Mucosa of rectum (tissue), 2 donors: Measurements from ENCODE around the gene IQSEC2.

Experiments
- H3K27ac ChIP-seq, 2 donors: one replicate each; pipeline ENCODE4 v1.7.0; 2013; ENCODE audit warnings: inconsistent platforms in 2 of 2, low read depth in 2 of 2, low read length in 2 of 2
- H3K27me3 ChIP-seq, 2 donors: one replicate each; pipeline ENCODE4 v1.7.0; 2013; ENCODE audit warnings: low read length in 2 of 2; ENCODE audit not compliant: control insufficient read depth in 2 of 2, insufficient read depth in 2 of 2
- H3K36me3 ChIP-seq, 2 donors: one replicate each; pipeline ENCODE4 v1.7.0; 2013; ENCODE audit warnings: low read length in 2 of 2; ENCODE audit not compliant: control insufficient read depth in 2 of 2, insufficient read depth in 2 of 2
- H3K4me1 ChIP-seq, 2 donors: one replicate each; pipeline ENCODE4 v1.7.0; 2013; ENCODE audit warnings: low read length in 2 of 2, mild to moderate bottlenecking in 1 of 2; ENCODE audit not compliant: control insufficient read depth in 2 of 2, insufficient read depth in 2 of 2
- H3K4me3 ChIP-seq, 2 donors: one replicate each; pipeline ENCODE4 v1.7.0; 2013; ENCODE audit warnings: low read length in 2 of 2
- H3K9ac ChIP-seq, 2 donors: one replicate each; pipeline ENCODE4 v1.7.0; 2013; ENCODE audit warnings: low read length in 2 of 2, low read depth in 1 of 2, mild to moderate bottlenecking in 1 of 2
- H3K9me3 ChIP-seq, 2 donors: one replicate each; pipeline ENCODE4 v1.7.0; 2013; ENCODE audit warnings: low read length in 2 of 2; ENCODE audit not compliant: control insufficient read depth in 2 of 2
- donor health status: healthy.
- donor health status: Normal muscosa, but diverticular disease.

Gene IQSEC2

GRCh38 chrX:53284684-53285447, 3.5 kb upstream of the IQSEC2 start:
- Histone ChIP-seq H3K27me3 (peaks cover 2 to 9% of the 10 kb centered on the region in 2 donors), H3K4me1 (peaks cover 26 to 33% of the 10 kb centered on the region in 2 donors), H3K36me3 (no peaks in the 10 kb centered on the region), H3K4me3 (no peak overlapping the region), H3K27ac (no peak overlapping the region), H3K9me3 (no peaks in the 10 kb centered on the region), H3K9ac (no peak overlapping the region)

DNA sequence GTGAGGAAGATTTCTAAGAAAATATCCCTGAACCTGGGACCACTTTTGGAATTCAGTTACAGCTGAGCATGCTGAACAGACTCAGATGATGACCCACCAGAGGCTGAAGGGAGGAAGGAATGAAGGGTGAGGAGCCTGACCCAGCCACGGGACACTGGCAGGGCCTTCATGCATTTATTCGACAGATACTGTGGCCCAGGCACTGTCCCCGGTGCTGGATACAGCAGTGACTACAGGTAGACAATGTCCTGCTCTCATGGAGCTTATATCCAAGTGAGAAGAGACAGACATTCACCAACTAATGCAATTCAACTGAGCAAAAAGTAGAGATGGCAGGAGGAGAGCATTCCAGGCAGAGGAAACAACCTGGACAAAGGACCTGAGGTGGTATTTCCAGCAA, 2.2 kb upstream of the IQSEC2 start:
- no peaks in the 10 kb centered on the region for H3K36me3 ChIP-seq
- H3K9me3 ChIP-seq = no peaks in the 10 kb centered on the region
- H3K27ac ChIP-seq = no peak overlapping the region
- H3K27me3 ChIP-seq = peaks cover 5 to 9% of the 10 kb centered on the region in 2 donors
- peaks cover 30 to 33% of the 10 kb centered on the region in 2 donors for H3K4me1 ChIP-seq
- H3K9ac ChIP-seq = no peak overlapping the region
- no peak overlapping the region for H3K4me3 ChIP-seq

DNA sequence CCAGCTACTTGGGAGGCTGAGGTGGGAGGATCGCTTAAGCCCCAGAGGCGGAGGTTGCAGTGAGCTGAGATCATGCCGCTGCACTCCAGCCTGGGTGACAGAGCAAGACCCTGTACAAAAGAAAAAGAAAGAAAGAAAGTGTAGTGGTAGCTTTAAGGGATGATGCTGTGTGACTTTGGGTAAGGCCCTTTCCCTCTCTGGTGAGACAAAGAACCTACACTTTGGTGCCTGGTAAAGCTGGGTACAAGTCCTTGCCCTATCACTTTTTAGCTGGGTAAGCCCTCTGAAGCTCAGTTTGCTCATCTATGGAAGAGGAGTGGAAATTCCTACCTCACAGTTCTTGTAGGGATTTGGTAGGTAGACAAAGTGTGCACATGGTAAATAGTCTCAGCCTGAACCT, 1.7 kb upstream of the IQSEC2 start:
- Histone ChIP-seq H3K36me3 (no peaks in the 10 kb centered on the region), H3K9me3 (no peaks in the 10 kb centered on the region), H3K4me3 (no peak overlapping the region), H3K9ac (no peak overlapping the region), H3K4me1 (peaks cover 30 to 31% of the 10 kb centered on the region in 2 donors), H3K27me3 (peaks cover 5 to 6% of the 10 kb centered on the region in 2 donors), H3K27ac (no peak overlapping the region)

DNA sequence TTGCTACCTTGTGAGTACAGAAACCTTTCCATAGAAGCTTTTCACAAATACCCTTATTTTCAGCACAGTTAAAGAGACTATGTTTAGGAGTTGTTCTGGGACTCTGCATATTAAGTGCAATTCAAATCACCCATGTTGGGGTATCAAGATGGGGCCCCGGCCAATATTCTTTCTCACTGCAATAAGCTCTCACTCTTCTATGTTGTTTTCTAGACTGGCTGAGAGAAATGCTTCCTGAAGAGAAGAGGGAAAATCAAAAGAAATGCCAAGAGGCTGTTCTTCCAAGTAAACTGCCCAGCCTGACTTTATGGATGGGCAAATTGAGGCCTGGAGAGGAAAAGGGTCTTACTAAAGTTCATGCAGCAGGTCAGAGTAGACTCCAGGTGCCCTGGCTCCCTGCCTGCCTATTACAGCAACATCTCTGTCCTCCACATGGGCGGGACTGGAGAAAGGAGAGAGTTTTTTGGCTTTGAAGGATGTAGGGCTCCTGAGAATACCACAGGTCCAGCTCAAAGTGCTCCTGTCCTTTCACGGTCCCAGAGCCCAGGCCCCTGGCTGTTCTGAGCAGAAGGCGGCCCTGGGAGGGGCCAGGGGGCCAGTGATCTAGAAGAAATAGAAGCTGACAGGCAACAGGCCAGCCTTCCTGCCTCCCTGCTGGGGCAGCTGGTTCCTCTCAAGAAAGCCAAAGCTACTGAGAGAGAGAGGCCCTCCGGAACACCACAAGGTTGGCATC, 745 bp upstream of the IQSEC2 start:
- Histone ChIP-seq H3K27me3 (peaks cover 3 to 5% of the 10 kb centered on the region in 2 donors), H3K36me3 (no peaks in the 10 kb centered on the region), H3K4me1 (peaks cover 21 to 22% of the 10 kb centered on the region in 2 donors), H3K27ac (peak overlapping the region; percentile 14 to 77), H3K9me3 (no peaks in the 10 kb centered on the region), H3K4me3 (no peak overlapping the region), H3K9ac (peak overlapping the region in 1 of 2 donors; percentile 1)

- Histone ChIP-seq H3K9ac (peak overlapping the region; percentile 60 to 63), H3K4me3 (peak overlapping the region; percentile 61 to 75), H3K27me3 (peaks cover 3 to 5% of the 10 kb centered on the region in 2 donors), H3K4me1 (peaks cover 15 to 16% of the 10 kb centered on the region in 2 donors), H3K27ac (peak overlapping the region; percentile 77), H3K9me3 (no peaks in the 10 kb centered on the region), H3K36me3 (no peaks in the 10 kb centered on the region)
Measured at GRCh38 chrX:53280331-53281320, 758 bp downstream of the IQSEC2 start.

DNA sequence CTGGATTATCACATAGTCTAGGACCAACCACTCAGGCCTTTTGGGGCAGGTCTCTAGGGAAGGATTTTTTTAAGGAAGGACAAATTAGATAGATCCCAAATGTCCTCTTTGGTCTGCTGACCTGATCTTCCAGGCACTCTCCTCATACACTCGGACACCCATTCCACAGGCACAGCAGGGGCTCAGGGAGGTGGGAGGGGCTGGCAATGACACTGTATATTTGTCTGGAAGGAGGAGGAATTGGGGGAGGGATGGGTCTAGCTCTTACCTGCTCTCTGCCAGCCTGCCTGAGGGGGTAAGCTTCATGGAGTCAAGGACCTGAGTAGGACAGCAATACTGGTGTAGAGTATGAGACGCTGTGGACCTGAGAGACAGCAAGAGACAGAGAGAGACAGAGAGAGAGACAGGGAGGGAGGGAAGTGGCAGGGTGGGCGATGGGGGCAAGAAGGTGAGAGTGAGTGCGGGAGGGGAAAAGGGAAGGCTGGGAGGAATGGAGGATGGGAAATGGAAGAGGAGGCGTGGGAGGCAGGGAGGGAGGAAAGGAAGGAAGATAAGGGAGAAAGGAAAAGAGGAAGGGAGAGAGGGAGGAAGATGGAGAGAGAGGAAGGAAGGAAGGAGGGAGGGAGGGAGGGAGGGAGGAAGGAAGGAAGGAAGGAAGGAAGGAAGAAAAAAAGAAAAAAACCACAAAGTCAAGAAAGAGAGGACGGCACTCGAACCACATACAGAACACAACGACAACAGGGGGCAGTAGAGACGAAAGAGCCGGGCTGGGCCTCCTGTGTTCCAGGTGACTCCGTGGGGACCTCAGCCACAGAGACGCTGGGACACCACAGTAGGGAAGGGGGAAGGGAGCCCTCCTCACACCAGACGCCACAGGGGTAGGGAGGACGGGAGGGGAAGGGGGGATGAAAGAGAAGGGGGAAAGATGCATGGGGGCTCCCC, 1.8 kb downstream of the IQSEC2 start:
- H3K36me3 ChIP-seq = no peaks in the 10 kb centered on the region
- H3K4me1 ChIP-seq = peaks cover 12 to 14% of the 10 kb centered on the region in 2 donors
- H3K9ac ChIP-seq = peak overlapping the region; percentile 60 to 63
- peaks cover 3 to 5% of the 10 kb centered on the region in 2 donors for H3K27me3 ChIP-seq
- H3K27ac ChIP-seq = peak overlapping the region in 1 of 2 donors; percentile 77
- no peaks in the 10 kb centered on the region for H3K9me3 ChIP-seq
- peak overlapping the region; percentile 61 to 75 for H3K4me3 ChIP-seq

GRCh38 chrX:53272808-53273337, 8.5 kb downstream of the IQSEC2 start:
- H3K27me3 ChIP-seq = peaks cover 0 to 3% of the 10 kb centered on the region in 2 donors
- no peak overlapping the region for H3K9ac ChIP-seq
- no peaks in the 10 kb centered on the region for H3K4me1 ChIP-seq
- no peak overlapping the region for H3K4me3 ChIP-seq
- H3K9me3 ChIP-seq = no peaks in the 10 kb centered on the region
- no peak overlapping the region for H3K27ac ChIP-seq
- no peaks in the 10 kb centered on the region for H3K36me3 ChIP-seq

DNA sequence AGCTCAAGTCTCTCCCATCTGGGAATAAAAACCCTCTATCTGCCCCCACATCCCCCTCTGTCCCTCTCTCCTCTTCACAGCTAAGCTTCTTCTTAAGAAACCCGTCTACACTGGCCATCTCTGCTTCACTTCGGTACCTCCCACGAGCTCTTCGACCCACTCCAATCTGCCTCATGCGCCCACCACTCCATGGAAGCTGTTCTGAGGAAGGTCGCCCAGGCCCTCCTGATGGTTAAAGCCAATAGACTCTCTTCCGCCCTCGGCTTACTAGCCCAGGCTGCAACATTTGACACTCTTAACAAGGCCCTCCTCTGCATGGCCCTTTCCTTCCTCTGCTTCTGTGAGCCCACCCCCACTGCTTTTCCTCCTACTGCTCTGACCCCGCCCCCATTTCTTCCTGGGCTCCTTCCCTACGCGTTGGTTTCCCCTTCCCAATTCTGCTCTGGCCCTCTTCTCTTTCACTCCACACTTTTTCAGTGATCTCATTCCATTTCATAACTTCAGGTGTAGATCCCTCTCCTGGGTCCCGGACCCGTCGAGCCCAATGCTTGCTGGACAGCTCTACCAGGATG, 11.8 kb downstream of the IQSEC2 start:
- Histone ChIP-seq H3K4me1 (peaks cover 4 to 6% of the 10 kb centered on the region in 2 donors), H3K36me3 (no peaks in the 10 kb centered on the region), H3K4me3 (no peak overlapping the region), H3K9me3 (no peaks in the 10 kb centered on the region), H3K27ac (no peak overlapping the region), H3K27me3 (peaks cover 0 to 7% of the 10 kb centered on the region in 2 donors), H3K9ac (no peak overlapping the region)
